Measurements from ENCODE around the gene ABAT.
A peak's percentile ranks its signal among the peaks of the same experiment; 100 is the strongest.

The ABAT gene

GRCh38 chr16:8649829-8650554 lies 24.4 kb upstream of the ABAT start:
- no peak for DNase-seq

- DNase-seq = peak; percentile 48
Observed at GRCh38 chr16:8651958-8652357, 22.5 kb upstream of the ABAT start.

- peak; percentile 70 for DNase-seq
Observed at GRCh38 chr16:8655184-8655717, 19.2 kb upstream of the ABAT start.

DNA sequence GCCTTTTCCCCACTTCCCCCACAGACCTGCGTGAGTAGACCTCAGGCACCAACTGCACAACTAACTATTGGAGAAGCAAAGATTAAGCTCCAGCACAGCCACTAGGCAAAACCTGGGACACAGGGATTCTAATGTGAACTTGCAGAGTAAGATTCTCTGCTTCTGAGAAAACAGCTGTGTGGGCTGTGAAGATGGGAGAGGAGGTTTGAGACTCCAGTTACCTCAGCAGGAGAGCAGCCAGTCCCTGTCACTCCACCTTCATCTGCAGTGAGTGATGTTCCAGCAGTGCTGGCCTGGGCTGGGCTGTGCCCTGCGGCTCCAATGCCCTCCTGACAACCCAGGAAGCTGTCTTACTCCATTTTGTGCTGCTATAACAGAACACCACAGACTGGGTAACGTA lies 18.0 kb upstream of the ABAT start:
- no peak for DNase-seq

GRCh38 chr16:8660841-8661301 lies 13.5 kb upstream of the ABAT start:
- peak; percentile 74 for DNase-seq

DNA sequence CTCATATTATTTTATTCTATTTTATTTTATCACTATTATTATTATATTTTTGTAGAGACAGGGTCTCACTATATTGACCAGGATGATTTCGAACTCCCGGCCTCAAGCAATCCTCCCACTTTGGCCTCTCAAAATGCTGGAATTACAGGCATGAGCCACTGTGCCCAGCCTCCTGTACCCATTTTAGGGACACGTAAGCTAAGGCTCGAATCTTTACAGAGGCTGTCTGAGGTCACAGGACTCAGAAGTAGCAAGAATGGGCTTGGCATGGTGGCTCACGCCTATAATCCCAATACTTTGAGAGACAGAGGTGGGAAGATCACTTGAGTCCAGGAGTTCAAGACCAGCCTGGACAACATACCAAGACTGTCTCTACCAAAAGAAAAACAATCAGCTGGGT lies 12.7 kb upstream of the ABAT start:
- DNase-seq = no peak

GRCh38 chr16:8663192-8664089 lies 11.0 kb upstream of the ABAT start:
- DNase-seq = no peak

DNA sequence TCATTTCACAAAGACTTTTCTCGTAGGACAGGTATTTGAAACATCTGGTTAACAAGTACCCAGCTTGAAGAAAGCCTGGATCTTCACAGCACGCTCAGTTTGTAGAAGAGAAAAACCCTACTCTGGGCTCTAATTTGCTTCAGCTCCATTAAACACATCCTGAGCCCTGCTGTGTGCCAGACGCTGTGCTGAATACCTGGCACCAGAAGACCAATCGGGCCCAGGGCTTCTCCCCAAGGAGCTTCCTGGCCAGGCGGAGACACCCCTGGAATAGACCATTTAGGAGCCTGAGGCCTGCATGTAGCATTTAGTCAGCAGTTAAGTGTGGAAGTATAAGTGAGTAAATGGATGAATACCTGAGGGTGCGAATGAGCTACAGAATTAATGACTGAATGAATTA lies 8.9 kb upstream of the ABAT start:
- no peak for DNase-seq

GRCh38 chr16:8667492-8667891 lies 6.9 kb upstream of the ABAT start:
- no peak for DNase-seq

DNA sequence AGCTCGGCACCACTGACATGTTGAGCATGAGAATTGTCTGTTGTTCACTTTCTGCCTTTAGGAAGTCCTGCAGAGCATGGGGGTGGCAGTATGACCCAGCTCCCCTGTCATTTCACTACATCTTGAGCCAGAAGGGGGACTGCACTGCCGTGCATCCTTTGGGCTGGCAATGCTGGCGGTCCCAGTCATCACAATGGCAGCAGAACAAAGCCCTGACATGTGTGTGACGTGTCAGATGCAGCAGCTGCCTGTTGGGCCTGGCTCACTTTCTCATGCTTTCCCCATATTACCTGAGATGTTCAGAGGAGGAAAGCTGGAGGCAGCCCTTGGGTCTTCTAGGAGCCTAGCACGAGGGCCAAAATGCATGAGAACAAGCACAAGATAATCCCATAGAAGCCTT lies 6.3 kb upstream of the ABAT start:
- no peak for DNase-seq

- DNase-seq = no peak
Observed at GRCh38 chr16:8669481-8669880, 4.9 kb upstream of the ABAT start.

DNA sequence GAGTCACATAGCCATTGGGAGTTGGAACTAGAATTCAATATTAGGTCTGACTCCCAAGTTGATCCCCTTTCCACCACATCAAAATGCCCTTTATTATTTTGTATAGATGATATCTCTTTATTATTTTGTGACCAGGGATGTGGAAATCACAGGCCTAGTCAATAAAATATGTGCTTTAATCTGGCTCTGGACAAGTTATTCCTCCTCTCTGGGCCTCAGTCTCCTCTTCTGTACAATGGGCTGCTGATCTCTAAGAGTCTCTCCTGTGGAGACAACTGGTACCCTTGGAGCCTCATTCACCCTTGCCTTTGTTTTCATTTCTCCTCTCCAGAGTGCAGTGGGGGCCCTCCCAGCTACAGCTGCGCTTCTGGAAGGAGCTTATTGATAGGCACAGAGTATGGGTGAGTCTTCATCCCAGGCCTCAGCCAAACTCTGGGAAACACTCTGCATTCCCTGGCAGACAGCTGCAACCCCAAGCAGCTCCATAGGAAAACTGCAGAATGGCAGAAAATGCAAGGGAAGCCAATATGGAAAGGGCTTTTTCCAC lies 4.3 kb upstream of the ABAT start:
- no peak for DNase-seq

DNA sequence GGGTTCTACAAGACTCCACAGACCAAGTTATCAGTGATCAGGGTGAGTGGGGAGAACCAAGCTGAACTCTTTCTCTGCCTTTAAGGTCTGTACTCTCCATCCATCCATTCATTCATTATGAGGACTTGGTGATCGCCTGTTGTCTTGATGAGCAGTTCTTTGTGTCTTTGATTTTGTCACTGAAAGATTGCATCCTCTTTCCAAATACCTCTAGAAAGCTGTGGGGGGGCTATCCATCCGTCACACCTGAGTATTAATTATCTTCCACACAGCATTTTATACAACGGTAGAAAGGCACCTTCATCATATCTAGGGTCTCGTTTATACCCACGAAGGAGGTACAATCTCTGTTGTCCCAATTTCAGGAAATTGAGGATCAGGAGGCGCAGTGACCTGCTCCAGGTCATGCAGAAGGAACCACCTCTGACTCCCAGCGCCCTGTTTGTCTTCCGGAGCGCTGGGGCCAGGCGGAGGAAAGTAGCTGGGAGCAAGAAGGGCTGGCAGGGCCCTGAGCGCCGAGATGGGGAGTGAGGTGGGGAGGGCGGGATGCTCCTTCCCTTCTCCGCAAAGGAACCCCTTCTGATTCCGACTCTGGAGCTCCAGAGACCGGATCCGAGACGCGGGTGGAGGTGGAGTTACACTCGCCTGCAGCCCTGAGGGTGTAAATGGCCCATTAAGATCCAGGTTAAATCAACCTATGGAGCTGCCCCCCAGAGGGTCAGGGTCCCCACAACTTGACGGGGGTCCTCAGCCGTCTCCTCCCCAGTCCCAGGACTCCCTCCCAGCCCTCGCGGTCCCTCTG lies 605 bp upstream of the ABAT start:
- DNase-seq = no peak

DNA sequence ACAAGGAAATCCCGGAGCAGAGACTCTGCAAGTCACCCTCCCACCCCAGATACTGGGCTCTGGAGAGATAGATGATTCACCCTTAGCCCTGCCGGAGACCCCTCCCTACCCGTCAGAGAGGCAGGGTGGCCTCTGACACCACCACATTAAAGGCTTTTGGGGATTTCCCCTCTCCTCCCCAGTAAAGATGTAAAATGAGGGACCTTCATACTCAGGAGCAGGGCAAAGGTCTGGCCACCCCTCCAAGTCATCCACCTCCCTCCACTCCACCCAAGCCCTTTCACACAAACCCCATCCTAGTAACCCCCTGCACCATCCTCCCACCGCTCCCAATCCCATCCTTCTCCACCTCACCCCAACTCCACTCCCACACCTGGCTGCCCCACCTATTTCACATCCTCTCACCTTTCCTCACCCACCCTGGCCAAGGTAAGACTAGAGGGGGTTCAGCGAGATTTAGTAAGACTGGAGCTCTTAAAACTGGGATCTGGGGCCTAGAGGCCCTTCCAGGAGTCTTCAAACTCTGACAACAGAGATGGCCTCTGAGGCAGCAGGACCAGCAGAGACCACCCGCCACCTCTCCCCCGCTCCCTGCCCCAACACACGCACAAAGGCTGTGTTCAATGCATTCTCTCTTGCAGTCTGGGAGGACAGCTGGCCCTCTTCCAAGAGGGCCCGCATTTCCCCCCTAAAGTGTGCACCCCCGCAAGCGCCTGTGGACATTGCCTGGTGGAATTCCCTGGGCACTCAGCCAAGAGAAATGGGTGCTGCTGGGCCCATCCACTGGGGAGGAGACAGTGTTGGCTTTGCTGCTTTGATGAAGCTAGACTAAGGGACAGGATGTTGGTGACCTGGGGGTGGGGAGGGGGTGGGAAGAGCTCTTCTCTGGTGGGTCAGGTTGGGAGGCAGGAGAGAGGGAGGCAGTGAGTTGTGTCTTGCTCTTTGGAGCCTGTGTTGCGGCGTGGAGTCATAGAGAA lies 1.1 kb downstream of the ABAT start:
- DNase-seq = no peak

DNA sequence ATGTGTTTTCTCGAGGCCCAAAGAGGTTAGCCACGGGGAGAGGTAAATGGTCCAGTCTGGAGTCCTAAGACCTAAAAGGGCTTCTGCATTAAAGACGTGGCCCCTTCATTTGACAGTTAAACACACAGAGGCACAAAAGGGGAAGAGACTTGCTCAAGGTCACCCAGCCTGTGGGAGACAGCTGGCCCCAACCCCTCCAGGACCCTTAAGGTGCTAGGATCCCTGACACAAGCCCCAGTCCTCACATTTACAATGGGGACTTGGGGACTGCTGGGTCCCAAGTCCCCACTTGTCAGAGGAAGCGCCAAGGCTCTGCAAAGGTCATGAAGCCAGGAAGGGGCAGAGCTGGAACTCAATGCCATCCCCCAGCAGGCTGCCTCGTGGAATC lies 1.7 kb downstream of the ABAT start:
- no peak for DNase-seq

DNA sequence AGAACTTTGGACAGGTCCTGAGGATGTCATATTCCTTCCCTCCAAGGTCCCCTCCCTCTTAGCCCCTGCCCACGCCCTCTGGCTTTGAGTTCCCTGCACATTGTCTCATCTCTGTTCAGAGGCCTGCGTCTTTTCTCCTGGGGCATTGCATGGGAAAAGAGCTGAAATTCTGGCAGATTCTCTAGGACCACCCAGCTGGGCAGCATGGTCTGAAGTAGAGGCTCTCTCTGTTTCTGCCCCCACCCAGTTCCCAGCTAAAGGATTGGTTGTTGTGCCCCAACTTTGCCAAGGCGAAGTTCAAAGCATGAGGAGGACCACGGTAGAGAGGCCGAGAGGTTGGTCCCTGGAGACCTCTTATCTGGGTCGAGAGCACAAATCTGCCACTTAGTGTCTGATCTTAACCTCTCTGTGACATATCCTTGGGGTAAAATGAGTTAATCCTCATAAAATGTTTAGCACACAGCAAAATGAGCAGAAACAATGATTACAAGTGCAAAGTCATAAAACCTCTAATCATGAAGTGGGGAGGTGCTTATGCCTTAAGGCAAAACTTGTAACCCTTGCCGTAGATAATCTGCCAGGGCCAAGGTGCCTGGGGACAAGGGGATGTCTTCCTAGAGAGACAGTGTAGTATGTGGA lies 2.4 kb downstream of the ABAT start:
- no peak for DNase-seq

- DNase-seq = no peak
Observed at GRCh38 chr16:8677481-8677880, 3.1 kb downstream of the ABAT start.

DNA sequence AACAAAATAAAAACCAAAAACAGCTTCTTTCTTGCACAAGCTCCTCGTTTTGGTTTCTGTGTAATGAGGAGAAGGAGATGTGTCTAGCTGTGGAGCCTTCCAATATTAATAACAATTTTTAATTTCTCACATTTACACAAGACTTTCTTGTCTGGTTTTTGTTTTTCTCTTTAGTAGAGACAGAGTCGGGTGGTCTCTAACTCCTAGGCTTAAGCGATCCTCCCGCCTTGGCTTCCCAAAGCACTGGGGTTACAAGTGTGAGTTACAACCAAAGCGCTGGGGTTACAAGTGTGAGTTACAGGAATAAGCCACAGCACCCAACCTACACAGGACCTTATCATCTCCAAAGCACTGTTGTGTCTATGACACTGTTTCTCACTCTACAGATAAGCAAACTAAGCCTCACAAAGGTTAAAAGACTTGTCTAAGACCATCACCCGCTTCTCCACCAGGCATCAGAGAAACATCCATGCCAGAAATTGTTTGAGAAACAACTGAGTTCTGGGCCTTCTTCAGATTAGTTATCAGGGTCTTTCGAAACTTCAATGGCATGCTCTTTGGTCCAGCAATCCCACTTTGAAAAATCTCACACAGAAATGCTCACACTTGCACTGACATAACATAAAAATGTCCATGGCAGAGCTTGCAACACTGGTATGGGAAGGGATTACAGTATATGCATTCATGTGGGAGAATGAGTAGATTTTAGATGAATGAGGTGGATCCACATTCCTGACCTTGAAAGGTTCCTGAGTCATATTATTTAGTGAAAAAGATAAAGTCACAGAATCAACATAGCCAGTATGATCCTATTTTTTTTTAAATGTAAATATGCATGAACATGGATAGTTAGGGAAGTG lies 3.9 kb downstream of the ABAT start:
- DNase-seq = peak; percentile 14

- no peak for DNase-seq
Observed at GRCh38 chr16:8679151-8679550, 4.7 kb downstream of the ABAT start.

Measured in hematopoietic multipotent progenitor cell treated with erythropoietin and hydrocortisone succinate and interleukin-3 and kit ligand, for 4 days (in vitro differentiated cells).